ENCODE results near the gene ARAP1.
A peak's percentile ranks its signal among the peaks of the same experiment; 100 is the strongest.

Gene ARAP1

DNA sequence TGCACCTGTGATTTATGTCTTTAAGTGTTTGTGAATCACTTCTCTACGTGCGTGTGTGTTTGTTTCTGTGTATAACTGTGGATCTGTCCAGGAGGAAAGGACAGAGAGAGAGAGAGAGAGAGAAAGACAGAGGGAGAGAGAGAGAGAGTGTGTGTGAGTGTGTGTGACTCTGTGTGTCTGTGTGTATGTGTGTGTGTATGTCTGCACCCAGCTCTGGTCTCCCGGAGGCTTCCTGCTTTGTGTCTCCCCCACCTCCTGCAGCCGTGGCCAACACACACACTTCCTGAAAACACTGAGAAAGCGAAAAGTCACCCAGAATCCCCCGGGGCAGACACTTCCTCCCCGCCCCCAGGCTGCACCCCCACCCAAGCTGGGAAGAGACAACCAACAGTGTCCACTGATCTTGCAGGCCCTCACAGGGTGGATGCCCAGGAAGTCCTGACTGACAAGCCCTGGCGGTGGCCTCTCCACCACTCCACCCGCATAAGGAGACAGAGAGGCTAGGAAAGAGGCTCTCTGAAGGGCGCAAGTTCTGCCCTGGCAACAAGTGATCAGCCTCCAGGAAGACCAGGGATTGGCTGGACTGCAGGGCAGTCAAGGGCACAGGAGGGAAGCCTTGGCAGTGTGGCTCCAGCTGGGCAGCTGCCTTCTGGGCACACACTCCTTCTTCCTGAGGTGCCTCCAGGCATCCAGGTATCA is 30.0 kb downstream of the ARAP1 start:
- Histone ChIP-seq H3K27me3 (ENCODE audit: control insufficient read depth, insufficient read depth, low read length, poor library complexity, severe bottlenecking) (no peaks in the 10 kb centered on the region), H3K4me1 (ENCODE audit: control insufficient read depth, insufficient read depth, low read length) (peaks cover 7% of the 10 kb centered on the region), H3K9me3 (ENCODE audit: control insufficient read depth, low read length) (no peaks in the 10 kb centered on the region), H3K36me3 (ENCODE audit: control insufficient read depth, insufficient read depth, low read length) (no peaks in the 10 kb centered on the region), H3K4me3 (ENCODE audit: insufficient read depth, low read depth, low read length) (no peak overlapping the region), H3K27ac (ENCODE audit: insufficient read depth, low read depth, low read length, poor library complexity, severe bottlenecking) (no peak overlapping the region)
- WGBS, 2 experiments = 76 to 84% methylated on average over 10 of the region's 10 CpGs

GRCh38 chr11:72721689-72722049 is 30.5 kb downstream of the ARAP1 start:
- Histone ChIP-seq H3K36me3 (ENCODE audit: control insufficient read depth, insufficient read depth, low read length) (no peaks in the 10 kb centered on the region), H3K27me3 (ENCODE audit: control insufficient read depth, insufficient read depth, low read length, poor library complexity, severe bottlenecking) (no peaks in the 10 kb centered on the region), H3K4me3 (ENCODE audit: insufficient read depth, low read depth, low read length) (no peak overlapping the region), H3K4me1 (ENCODE audit: control insufficient read depth, insufficient read depth, low read length) (peaks cover 7% of the 10 kb centered on the region), H3K9me3 (ENCODE audit: control insufficient read depth, low read length) (no peaks in the 10 kb centered on the region), H3K27ac (ENCODE audit: insufficient read depth, low read depth, low read length, poor library complexity, severe bottlenecking) (no peak overlapping the region)
- 82 to 86% methylated on average over 13 of the region's 13 CpGs for WGBS, 2 experiments

DNA sequence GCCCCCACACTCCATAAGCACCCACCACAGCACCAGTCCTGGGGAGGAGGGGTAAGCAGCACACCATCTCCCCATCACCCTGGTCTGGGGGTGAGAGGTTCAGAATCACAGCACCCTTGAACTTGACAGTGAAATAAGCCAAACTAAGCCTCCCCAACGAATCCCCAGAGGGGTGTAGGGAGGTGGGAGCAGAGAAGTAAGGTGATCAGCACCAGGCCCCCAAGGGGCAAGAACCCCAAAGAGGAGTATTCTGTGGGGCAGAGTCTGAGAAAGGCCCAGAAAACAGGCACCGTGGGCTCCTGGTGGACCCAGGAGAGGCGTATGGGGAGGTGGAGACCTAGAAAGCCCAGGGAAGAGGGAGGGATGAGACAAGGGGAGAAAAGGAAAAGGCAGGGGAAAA is 30.9 kb downstream of the ARAP1 start:
- Histone ChIP-seq H3K4me1 (ENCODE audit: control insufficient read depth, insufficient read depth, low read length) (peaks cover 9% of the 10 kb centered on the region), H3K36me3 (ENCODE audit: control insufficient read depth, insufficient read depth, low read length) (no peaks in the 10 kb centered on the region), H3K4me3 (ENCODE audit: insufficient read depth, low read depth, low read length) (no peak overlapping the region), H3K9me3 (ENCODE audit: control insufficient read depth, low read length) (no peaks in the 10 kb centered on the region), H3K27ac (ENCODE audit: insufficient read depth, low read depth, low read length, poor library complexity, severe bottlenecking) (no peak overlapping the region), H3K27me3 (ENCODE audit: control insufficient read depth, insufficient read depth, low read length, poor library complexity, severe bottlenecking) (no peaks in the 10 kb centered on the region)
- 91 to 93% methylated on average over 3 of the region's 3 CpGs for WGBS, 2 experiments

DNA sequence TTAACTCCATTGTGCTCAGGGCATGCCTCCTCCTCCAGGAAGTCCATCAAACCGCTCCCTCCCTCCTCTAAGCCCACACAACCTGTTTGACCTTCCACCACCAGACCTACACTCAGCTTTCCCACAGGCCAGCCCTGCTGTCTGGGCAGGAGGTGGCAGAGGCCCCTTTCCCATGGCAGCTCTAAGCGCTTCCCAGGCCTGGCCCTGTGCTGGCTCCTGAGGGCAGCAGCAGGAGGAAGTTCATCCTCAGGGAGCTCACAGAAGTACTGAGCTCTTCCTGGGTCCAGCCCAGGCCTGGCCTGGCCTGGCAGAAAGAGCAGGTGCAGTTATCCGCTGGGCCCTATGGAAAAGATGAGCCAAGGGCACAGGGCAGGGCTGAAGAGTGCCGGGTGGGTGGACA is 31.4 kb downstream of the ARAP1 start:
- Histone ChIP-seq H3K9me3 (ENCODE audit: control insufficient read depth, low read length) (no peaks in the 10 kb centered on the region), H3K4me1 (ENCODE audit: control insufficient read depth, insufficient read depth, low read length) (peaks cover 11% of the 10 kb centered on the region), H3K27me3 (ENCODE audit: control insufficient read depth, insufficient read depth, low read length, poor library complexity, severe bottlenecking) (no peaks in the 10 kb centered on the region), H3K27ac (ENCODE audit: insufficient read depth, low read depth, low read length, poor library complexity, severe bottlenecking) (no peak overlapping the region), H3K36me3 (ENCODE audit: control insufficient read depth, insufficient read depth, low read length) (no peaks in the 10 kb centered on the region), H3K4me3 (ENCODE audit: insufficient read depth, low read depth, low read length) (no peak overlapping the region)
- 91 to 95% methylated on average over 4 of the region's 4 CpGs for WGBS, 2 experiments

DNA sequence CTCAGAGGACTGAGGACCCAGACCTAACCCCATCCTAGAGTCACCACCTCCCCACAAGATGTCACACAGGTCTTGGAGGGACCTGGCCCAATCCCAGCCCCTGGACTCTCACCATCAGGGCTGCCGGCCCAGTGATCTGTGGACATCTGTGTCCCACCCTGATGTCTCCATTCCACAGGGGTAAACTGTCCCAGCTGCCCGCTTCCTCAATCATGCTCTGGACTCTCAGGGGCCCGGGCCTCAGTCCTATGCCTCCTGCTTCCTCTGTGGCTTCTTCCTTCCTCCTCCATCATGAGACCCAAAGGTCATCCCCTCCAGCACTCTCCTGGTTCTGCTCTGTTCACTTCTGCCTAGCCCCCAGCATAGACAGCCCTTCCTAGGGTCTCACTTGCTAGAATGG is 32.2 kb downstream of the ARAP1 start:
- WGBS, 2 experiments = 92 to 95% methylated on average over 3 of the region's 3 CpGs
- Histone ChIP-seq H3K27me3 (ENCODE audit: control insufficient read depth, insufficient read depth, low read length, poor library complexity, severe bottlenecking) (no peaks in the 10 kb centered on the region), H3K36me3 (ENCODE audit: control insufficient read depth, insufficient read depth, low read length) (no peaks in the 10 kb centered on the region), H3K9me3 (ENCODE audit: control insufficient read depth, low read length) (no peaks in the 10 kb centered on the region), H3K4me1 (ENCODE audit: control insufficient read depth, insufficient read depth, low read length) (peaks cover 11% of the 10 kb centered on the region), H3K4me3 (ENCODE audit: insufficient read depth, low read depth, low read length) (no peak overlapping the region), H3K27ac (ENCODE audit: insufficient read depth, low read depth, low read length, poor library complexity, severe bottlenecking) (no peak overlapping the region)

DNA sequence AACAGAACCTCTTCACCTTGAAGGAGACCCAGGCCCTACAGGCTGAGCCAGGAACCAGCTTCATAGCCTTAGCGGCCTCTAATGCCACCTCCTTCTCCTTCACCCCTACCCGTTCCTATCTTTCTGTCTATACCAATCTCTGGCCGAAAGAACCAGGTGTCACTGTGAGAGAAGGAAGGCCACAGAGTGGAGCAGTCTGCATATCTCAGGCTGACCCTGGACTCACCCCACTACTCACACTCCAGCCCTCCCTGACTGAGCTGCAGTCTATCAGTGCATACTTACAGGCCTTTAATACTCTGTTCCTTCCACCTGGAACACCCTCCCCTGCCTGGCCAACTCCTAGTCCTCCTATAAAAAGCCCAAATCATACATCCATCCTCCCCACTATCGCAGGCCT is 32.7 kb downstream of the ARAP1 start:
- H3K36me3 ChIP-seq (ENCODE audit: control insufficient read depth, insufficient read depth, low read length) = no peaks in the 10 kb centered on the region
- no peak overlapping the region for H3K4me3 ChIP-seq (ENCODE audit: insufficient read depth, low read depth, low read length)
- peaks cover 13% of the 10 kb centered on the region for H3K4me1 ChIP-seq (ENCODE audit: control insufficient read depth, insufficient read depth, low read length)
- 93% methylated on average over 4 of the region's 4 CpGs for WGBS, 2 experiments
- H3K27me3 ChIP-seq (ENCODE audit: control insufficient read depth, insufficient read depth, low read length, poor library complexity, severe bottlenecking) = no peaks in the 10 kb centered on the region
- no peaks in the 10 kb centered on the region for H3K9me3 ChIP-seq (ENCODE audit: control insufficient read depth, low read length)
- no peak overlapping the region for H3K27ac ChIP-seq (ENCODE audit: insufficient read depth, low read depth, low read length, poor library complexity, severe bottlenecking)

DNA sequence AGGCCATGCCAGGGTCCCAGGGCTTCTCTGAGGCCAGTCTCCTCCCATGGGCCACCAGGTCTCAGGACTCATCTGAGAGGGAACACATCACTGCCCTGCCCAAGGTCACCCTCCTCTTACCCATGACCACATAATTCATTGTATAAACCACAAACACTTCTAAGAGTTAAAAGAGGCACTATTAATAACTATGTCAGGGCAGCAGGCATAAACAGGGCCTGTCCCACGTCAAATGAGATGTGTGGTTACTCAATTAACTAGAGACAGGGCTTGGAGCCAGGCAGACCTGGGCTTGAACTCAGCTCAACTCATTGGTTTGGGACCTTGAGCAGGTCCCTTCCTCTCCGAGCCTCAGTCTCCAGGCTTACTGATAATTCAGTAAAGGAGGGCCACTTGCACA is 33.1 kb downstream of the ARAP1 start:
- H3K36me3 ChIP-seq (ENCODE audit: control insufficient read depth, insufficient read depth, low read length) = no peaks in the 10 kb centered on the region
- H3K9me3 ChIP-seq (ENCODE audit: control insufficient read depth, low read length) = no peaks in the 10 kb centered on the region
- peaks cover 15% of the 10 kb centered on the region for H3K4me1 ChIP-seq (ENCODE audit: control insufficient read depth, insufficient read depth, low read length)
- 93 to 96% methylated on average over 2 of the region's 2 CpGs for WGBS, 2 experiments
- H3K27ac ChIP-seq (ENCODE audit: insufficient read depth, low read depth, low read length, poor library complexity, severe bottlenecking) = no peak overlapping the region
- H3K27me3 ChIP-seq (ENCODE audit: control insufficient read depth, insufficient read depth, low read length, poor library complexity, severe bottlenecking) = no peaks in the 10 kb centered on the region
- H3K4me3 ChIP-seq (ENCODE audit: insufficient read depth, low read depth, low read length) = no peak overlapping the region

DNA sequence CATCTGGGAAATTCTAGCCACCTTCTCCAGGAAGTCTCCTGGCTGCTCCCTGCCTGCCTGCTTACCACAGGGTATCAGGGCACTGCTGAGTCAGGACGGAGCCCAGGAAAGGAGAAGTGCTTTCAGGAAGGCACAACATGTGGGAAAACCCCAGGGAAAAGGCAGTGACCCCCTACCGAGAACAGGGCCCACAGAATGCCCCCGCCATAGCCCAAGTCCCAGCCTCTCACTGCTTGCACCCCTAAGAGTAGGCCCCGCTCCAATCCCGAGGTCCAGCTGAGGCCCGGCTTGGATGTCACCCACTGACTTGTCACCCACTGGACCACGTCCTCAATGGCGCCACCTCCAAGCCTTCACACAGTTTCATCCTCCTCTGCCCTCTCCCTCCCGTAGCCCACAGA is 34.1 kb downstream of the ARAP1 start:
- H3K4me3 ChIP-seq (ENCODE audit: insufficient read depth, low read depth, low read length) = no peak overlapping the region
- H3K27me3 ChIP-seq (ENCODE audit: control insufficient read depth, insufficient read depth, low read length, poor library complexity, severe bottlenecking) = no peaks in the 10 kb centered on the region
- H3K27ac ChIP-seq (ENCODE audit: insufficient read depth, low read depth, low read length, poor library complexity, severe bottlenecking) = no peak overlapping the region
- 91 to 93% methylated on average over 9 of the region's 9 CpGs for WGBS, 2 experiments
- H3K9me3 ChIP-seq (ENCODE audit: control insufficient read depth, low read length) = no peaks in the 10 kb centered on the region
- no peaks in the 10 kb centered on the region for H3K36me3 ChIP-seq (ENCODE audit: control insufficient read depth, insufficient read depth, low read length)
- peaks cover 23% of the 10 kb centered on the region for H3K4me1 ChIP-seq (ENCODE audit: control insufficient read depth, insufficient read depth, low read length)

DNA sequence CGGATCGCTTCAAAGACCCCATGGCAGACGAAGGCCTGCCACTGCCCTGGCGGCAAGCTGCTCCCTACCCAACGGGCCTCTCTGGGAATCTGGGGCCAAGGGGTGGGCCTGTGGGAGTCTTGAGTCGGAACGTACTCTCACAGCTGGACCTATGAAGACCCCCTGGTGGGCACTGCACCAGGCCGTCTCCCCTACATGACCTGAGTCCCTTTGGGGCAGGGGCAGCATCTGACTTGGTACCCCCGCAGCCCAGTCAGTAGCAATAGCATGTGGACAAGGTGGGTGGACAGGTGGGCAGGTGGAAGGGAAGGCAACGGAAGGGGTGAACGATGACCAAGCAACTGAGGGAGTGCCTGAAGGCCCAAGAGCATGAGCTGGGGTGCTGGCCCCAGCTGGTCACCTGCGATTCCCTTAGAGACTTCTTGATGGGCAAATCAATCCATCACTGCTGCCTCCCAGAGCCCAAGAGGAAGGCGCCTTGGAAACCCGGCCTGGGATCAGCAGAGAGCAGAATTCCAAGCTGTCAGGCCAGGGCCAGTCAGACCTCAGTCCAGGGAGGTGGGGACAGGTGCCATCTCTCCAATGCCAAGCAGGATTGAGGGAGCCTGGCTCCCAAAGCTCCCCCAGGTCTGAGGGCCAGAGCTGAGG is 35.3 kb downstream of the ARAP1 start:
- Histone ChIP-seq H3K4me3 (ENCODE audit: insufficient read depth, low read depth, low read length) (no peak overlapping the region), H3K36me3 (ENCODE audit: control insufficient read depth, insufficient read depth, low read length) (no peaks in the 10 kb centered on the region), H3K27ac (ENCODE audit: insufficient read depth, low read depth, low read length, poor library complexity, severe bottlenecking) (peak overlapping the region; percentile 39), H3K9me3 (ENCODE audit: control insufficient read depth, low read length) (no peaks in the 10 kb centered on the region), H3K27me3 (ENCODE audit: control insufficient read depth, insufficient read depth, low read length, poor library complexity, severe bottlenecking) (no peaks in the 10 kb centered on the region), H3K4me1 (ENCODE audit: control insufficient read depth, insufficient read depth, low read length) (peaks cover 28% of the 10 kb centered on the region)
- WGBS, 2 experiments = 90 to 91% methylated on average over 14 of the region's 14 CpGs

DNA sequence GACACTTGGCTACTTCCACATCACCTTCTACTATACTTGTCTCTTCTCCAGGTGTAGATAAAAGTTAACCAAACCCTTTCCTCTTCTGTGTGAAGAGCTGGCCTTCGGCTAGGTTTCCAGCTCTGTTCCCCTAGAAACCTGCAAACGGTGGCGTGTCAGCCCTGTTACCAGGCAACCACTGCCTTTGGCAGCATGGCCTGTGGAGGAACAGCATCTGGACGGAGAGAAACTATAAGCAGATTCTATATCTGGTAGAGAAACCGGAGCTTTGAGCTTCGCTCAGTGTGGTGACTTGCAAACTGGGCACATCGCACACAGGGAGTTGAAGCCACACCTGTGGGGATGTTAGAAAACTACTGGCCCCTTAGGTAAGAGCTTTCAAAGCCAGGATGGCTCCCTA is 35.9 kb downstream of the ARAP1 start:
- no peaks in the 10 kb centered on the region for H3K9me3 ChIP-seq (ENCODE audit: control insufficient read depth, low read length)
- H3K4me3 ChIP-seq (ENCODE audit: insufficient read depth, low read depth, low read length) = no peak overlapping the region
- peaks cover 29% of the 10 kb centered on the region for H3K4me1 ChIP-seq (ENCODE audit: control insufficient read depth, insufficient read depth, low read length)
- no peaks in the 10 kb centered on the region for H3K36me3 ChIP-seq (ENCODE audit: control insufficient read depth, insufficient read depth, low read length)
- no peaks in the 10 kb centered on the region for H3K27me3 ChIP-seq (ENCODE audit: control insufficient read depth, insufficient read depth, low read length, poor library complexity, severe bottlenecking)
- WGBS, 2 experiments = 85 to 88% methylated on average over 7 of the region's 7 CpGs
- H3K27ac ChIP-seq (ENCODE audit: insufficient read depth, low read depth, low read length, poor library complexity, severe bottlenecking) = peak overlapping the region; percentile 39

All from ectodermal cell (in vitro differentiated cells).